AG09309 (cell line): ENCODE results near the gene ZNF385B.

ENCODE experiments used
- DNase-seq: peaks from one replicate; pipeline ENCODE4 v3.0.0-alpha.2; 2010; ENCODE audit warnings: low read depth
- H3K4me3 ChIP-seq: 2 replicates; pipeline ENCODE4 v1.5.1; 2011; ENCODE audit warnings: mild to moderate bottlenecking, low read depth, low read length, moderate library complexity; ENCODE audit not compliant: control insufficient read depth
- CTCF ChIP-seq: IDR thresholded peaks from 2 replicates; pipeline ENCODE4 v1.5.1; 2011; ENCODE audit warnings: mild to moderate bottlenecking, low read depth, low read length, inconsistent platforms; ENCODE audit not compliant: insufficient read depth, control insufficient read depth; ENCODE audit errors: missing control alignments

Gene ZNF385B

GRCh38 chr2:179574061-179574519, 287.3 kb downstream of the ZNF385B start:
- no peak for DNase-seq
- H3K4me3 ChIP-seq = no peak overlapping the region
- no peak for TF ChIP-seq CTCF

DNA sequence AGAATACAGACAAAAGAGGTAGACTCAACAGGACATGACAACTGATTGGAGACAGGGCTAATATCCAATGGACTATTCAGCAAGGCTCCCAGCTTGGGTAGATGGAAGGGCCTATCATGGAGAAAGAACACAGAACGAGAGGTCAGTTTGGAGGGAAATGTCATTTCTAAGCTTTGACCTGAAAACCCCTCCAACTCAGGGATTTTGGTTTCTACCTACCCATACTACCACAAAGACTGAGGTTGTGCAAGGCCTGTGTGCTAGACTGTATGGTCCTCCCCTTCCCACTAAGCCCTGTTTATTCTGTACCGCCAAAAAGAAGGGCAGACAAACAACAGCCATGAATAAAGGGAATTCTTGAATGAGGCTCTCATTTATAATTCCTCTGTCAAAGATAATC, 288.9 kb downstream of the ZNF385B start:
- no peak for DNase-seq
- no peak overlapping the region for H3K4me3 ChIP-seq
- no peak for TF ChIP-seq CTCF

DNA sequence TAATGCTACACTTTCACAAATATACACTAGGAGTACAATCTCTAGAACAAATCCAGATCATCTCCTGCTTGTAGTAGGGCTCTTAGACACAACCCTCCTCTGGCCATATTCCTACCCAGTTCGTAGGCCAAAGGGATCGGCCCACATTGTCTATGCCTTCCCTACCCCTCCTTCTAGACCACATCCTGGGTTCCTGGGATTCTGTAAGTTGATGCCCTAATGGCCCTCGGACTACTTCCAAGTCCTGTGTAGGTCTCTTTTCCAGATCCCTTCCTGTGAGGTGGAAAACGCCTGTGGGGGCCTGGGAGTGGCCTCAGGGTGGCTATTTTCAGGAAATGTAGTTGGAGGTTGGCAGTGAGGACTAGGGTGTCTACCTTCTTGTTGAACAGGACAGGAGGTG, 289.7 kb downstream of the ZNF385B start:
- TF ChIP-seq CTCF = no peak
- no peak overlapping the region for H3K4me3 ChIP-seq
- no peak for DNase-seq

GRCh38 chr2:179571252-179571651, 290.2 kb downstream of the ZNF385B start:
- H3K4me3 ChIP-seq = no peak overlapping the region
- DNase-seq = no peak
- no peak for TF ChIP-seq CTCF

DNA sequence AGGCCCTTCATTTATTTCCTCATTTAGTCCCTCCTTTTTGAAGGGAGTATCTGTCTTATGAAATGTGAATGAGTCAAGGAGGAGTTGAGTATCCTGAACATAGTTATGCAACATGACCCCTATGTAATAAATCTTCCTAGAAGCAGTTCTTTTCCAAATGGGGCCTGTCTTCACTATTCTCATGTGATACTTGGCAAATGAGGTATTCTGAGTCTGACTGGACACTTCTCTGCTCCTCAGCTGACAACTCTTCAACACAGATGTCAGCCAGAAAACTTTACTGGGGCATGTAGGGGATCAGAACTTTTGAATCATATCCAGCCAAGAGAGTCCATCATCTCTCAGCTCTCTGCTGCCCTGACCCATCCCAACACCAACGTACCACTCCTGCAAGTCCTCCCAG, 291.6 kb downstream of the ZNF385B start:
- DNase-seq = peak; percentile 88
- no peak overlapping the region for H3K4me3 ChIP-seq
- no peak for TF ChIP-seq CTCF

DNA sequence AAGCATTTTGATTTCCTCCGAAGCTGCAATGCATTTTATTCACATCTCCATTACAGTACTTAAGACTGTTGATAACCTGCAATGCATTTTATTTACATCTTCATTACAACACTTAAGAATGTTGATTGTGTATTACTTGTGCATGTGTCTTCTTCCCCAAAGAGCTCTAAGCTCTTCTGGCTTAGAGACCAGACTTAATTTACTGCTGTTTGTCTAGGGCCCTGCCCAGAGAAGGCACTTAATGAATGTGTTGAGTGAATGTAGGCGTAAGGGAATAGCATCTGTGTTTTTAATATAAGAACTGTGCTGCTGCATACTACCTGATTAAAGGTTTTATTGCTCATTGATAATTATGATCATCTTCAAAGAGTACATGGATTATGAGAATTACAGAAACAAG, 295.6 kb downstream of the ZNF385B start:
- no peak overlapping the region for H3K4me3 ChIP-seq
- TF ChIP-seq CTCF = no peak
- DNase-seq = no peak

DNA sequence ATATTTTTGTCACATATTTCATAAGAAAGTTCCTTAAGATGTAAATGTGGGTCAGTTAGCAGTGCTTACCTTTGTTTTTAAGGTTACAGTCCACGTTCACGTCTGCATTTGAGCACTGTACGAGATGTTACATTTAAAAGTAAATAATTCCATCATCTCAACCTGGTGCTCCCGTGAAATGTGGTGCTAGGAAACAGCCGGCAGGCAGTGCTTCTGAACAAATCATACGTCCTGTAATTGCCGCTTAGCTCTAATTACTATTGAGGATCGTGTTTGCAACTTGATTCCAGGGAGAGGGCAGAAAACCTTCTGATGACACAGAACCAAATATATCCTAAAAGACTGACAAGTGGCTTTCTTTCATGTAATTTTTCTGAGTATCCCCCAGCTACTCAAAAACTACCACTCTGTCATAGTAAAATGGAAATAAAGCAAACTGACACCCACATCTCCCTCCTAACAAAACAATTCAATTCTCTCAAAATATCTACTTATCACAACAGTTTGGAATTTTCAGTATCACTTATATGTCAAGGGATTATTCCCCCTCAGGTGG, 299.0 kb downstream of the ZNF385B start:
- H3K4me3 ChIP-seq = no peak overlapping the region
- DNase-seq = no peak
- no peak for TF ChIP-seq CTCF
